WTC11 (cell line): ENCODE results near the gene PRKCE.

Experiments
- CTCF ChIP-seq: fragments of 200-600 bp; IDR thresholded peaks from 2 replicates; pipeline ENCODE4 v1.8.0; 2022; ENCODE audit warnings: antibody characterized with exemption
- SMAD3 ChIP-seq: sonication (generic); formaldehyde crosslinking; IDR thresholded peaks from 2 replicates; pipeline ENCODE4 v1.8.0; 2022; ENCODE audit warnings: missing genetic modification reagents, mild to moderate bottlenecking, borderline replicate concordance

GRCh38 chr2:46169467-46169866 lies 518.0 kb downstream of the PRKCE start:
- TF ChIP-seq CTCF (no peak), SMAD3 (CRISPR knock-in tag) (no peak)
